HG03520 (cell line): ENCODE measurements around the gene INSYN2B.
"Not testable (repeated sequence)": the region's sequence is repeated elsewhere in the genome, so short reads cannot be mapped to it uniquely, and the experiment has no call there.

Source experiments
- ATAC-seq: cut with Tn5 transposase; IDR thresholded peaks from one replicate; pipeline ENCODE4 v1.9.1; 2021; ENCODE audit warnings: mild to moderate bottlenecking, moderate library complexity; ENCODE audit not compliant: unreplicated experiment

The INSYN2B gene

GRCh38 chr5:169860585-169860984 lies 119.7 kb downstream of the INSYN2B start:
- no peak for ATAC-seq

- ATAC-seq = no peak
Measured at GRCh38 chr5:169856571-169856970, 123.7 kb downstream of the INSYN2B start.

- ATAC-seq = no peak
Measured at GRCh38 chr5:169851321-169851850, 128.9 kb downstream of the INSYN2B start.

- ATAC-seq = no peak
Measured at GRCh38 chr5:169850409-169850808, 129.9 kb downstream of the INSYN2B start.

GRCh38 chr5:169848792-169849191 lies 131.5 kb downstream of the INSYN2B start:
- no peak for ATAC-seq

- no peak for ATAC-seq
Measured at GRCh38 chr5:169848271-169848670, 132.0 kb downstream of the INSYN2B start.

- ATAC-seq = no peak
Measured at GRCh38 chr5:169847519-169847918, 132.8 kb downstream of the INSYN2B start.

- no peak for ATAC-seq
Measured at GRCh38 chr5:169842699-169843098, 137.6 kb downstream of the INSYN2B start.

GRCh38 chr5:169840405-169840804 lies 139.9 kb downstream of the INSYN2B start:
- no peak for ATAC-seq

GRCh38 chr5:169838688-169839087 lies 141.6 kb downstream of the INSYN2B start:
- ATAC-seq = peak; percentile 67

- ATAC-seq = no peak
Measured at GRCh38 chr5:169837686-169838085, 142.6 kb downstream of the INSYN2B start.

- ATAC-seq = no peak
Measured at GRCh38 chr5:169836835-169837536, 143.3 kb downstream of the INSYN2B start.

GRCh38 chr5:169834540-169834939 lies 145.8 kb downstream of the INSYN2B start:
- ATAC-seq = not testable (repeated sequence)

GRCh38 chr5:169833681-169834292 lies 146.5 kb downstream of the INSYN2B start:
- ATAC-seq = not testable (repeated sequence)

GRCh38 chr5:169832845-169833244 lies 147.4 kb downstream of the INSYN2B start:
- ATAC-seq = no peak

- no peak for ATAC-seq
Measured at GRCh38 chr5:169832304-169832703, 148.0 kb downstream of the INSYN2B start.

GRCh38 chr5:169831331-169831730 lies 149.0 kb downstream of the INSYN2B start:
- ATAC-seq = no peak

- no peak for ATAC-seq
Measured at GRCh38 chr5:169828385-169828784, 151.9 kb downstream of the INSYN2B start.

- no peak for ATAC-seq
Measured at GRCh38 chr5:169827769-169828168, 152.5 kb downstream of the INSYN2B start.

GRCh38 chr5:169826618-169827017 lies 153.7 kb downstream of the INSYN2B start:
- ATAC-seq = no peak

- ATAC-seq = no peak
Measured at GRCh38 chr5:169817031-169817430, 163.3 kb downstream of the INSYN2B start.

- no peak for ATAC-seq
Measured at GRCh38 chr5:169814522-169814921, 165.8 kb downstream of the INSYN2B start.
